Suprapubic skin (tissue), 3 donors: ENCODE measurements around the gene PON3.

ENCODE experiments used
- EP300 ChIP-seq: sonication (generic); formaldehyde crosslinking; IDR thresholded peaks from one replicate; pipeline ENCODE4 v1.6.1; 2017; ENCODE audit warnings: antibody characterized with exemption
- POLR2A ChIP-seq, 2 donors: fragments of 450-650 bp; IDR thresholded peaks; one replicate each; pipeline ENCODE4 v1.6.1; 2017; ENCODE audit warnings: antibody characterized with exemption in 2 of 2, mild to moderate bottlenecking in 2 of 2, moderate library complexity in 2 of 2
- TF ChIP-seq, protein P1 (sequence below), 2 donors: fragments of 200-600 bp in 1 of 2; fragments of 450-650 bp in 1 of 2; sonication (generic) in 1 of 2; IDR thresholded peaks; one replicate each; pipeline ENCODE4 v1.5.1; 2016 to 2019; ENCODE audit warnings: antibody characterized with exemption in 2 of 2, mild to moderate bottlenecking in 1 of 2, moderate library complexity in 1 of 2

DNA sequence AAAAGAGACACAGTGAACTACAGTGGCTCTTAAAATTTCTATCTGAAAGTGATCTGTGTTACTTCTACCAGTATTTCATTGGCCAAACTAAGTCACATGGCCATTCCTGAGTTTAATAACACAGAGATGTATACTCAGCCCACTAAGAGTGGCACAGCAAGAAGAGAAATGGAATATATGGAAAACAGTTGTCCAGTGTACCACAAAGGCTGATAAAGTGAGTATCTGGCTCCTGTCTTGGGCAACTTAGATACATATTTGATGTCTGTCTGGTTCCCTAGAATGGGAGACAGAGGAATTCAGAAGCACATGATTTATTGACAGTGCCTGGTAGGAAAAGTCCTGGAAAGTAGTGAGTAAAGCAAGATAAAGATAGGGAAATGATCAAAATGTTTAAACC, 61.7 kb downstream of the PON3 start:
- TF ChIP-seq POLR2A (IDR thresholded peaks at IDR 0.05): no peak
- TF ChIP-seq EP300: no peak
- TF ChIP-seq, protein P1, sequence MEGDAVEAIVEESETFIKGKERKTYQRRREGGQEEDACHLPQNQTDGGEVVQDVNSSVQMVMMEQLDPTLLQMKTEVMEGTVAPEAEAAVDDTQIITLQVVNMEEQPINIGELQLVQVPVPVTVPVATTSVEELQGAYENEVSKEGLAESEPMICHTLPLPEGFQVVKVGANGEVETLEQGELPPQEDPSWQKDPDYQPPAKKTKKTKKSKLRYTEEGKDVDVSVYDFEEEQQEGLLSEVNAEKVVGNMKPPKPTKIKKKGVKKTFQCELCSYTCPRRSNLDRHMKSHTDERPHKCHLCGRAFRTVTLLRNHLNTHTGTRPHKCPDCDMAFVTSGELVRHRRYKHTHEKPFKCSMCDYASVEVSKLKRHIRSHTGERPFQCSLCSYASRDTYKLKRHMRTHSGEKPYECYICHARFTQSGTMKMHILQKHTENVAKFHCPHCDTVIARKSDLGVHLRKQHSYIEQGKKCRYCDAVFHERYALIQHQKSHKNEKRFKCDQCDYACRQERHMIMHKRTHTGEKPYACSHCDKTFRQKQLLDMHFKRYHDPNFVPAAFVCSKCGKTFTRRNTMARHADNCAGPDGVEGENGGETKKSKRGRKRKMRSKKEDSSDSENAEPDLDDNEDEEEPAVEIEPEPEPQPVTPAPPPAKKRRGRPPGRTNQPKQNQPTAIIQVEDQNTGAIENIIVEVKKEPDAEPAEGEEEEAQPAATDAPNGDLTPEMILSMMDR (IDR thresholded peaks at IDR 0.05): no peak
